A673 (cell line): ENCODE data around the gene KCNB1.

Source experiments
- CTCF ChIP-seq: fragments of 300-800, 200-600 bp; sonication (generic); conservative IDR thresholded peaks from 2 replicates; pipeline ENCODE4 v1.5.1; 2017; ENCODE audit warnings: low read depth, mild to moderate bottlenecking, antibody characterized with exemption, low read length, moderate library complexity, mixed read lengths
- EZH2 ChIP-seq: fragments of 200-600 bp; sonication (generic); IDR thresholded peaks from 2 replicates; pipeline ENCODE4 v1.6.1; 2017; ENCODE audit warnings: borderline replicate concordance, low read depth, mild to moderate bottlenecking, mixed read lengths, antibody characterized with exemption, low read length; ENCODE audit not compliant: poor library complexity, severe bottlenecking

- no peak for TF ChIP-seq CTCF
- no peak for TF ChIP-seq EZH2
These were observed 166.9 kb downstream of the KCNB1 start for GRCh38 chr20:49315580-49315979.
